VCaP (cell line): ENCODE data around the gene FRMPD2.
"Not testable (repeated sequence)": the region's sequence is repeated elsewhere in the genome, so short reads cannot be mapped to it uniquely, and the experiment has no call there.

ENCODE experiments used
- H3K27ac ChIP-seq: fragments of 450-650 bp; 2 replicates; pipeline ENCODE4 v1.5.1; 2017
- CTCF ChIP-seq: fragments of 450-650 bp; conservative IDR thresholded peaks from 2 replicates; pipeline ENCODE4 v1.5.1; 2017; ENCODE audit warnings: mild to moderate bottlenecking, moderate library complexity

The FRMPD2 gene

GRCh38 chr10:48287417-48288391 lies 13.2 kb upstream of the FRMPD2 start:
- no peak for TF ChIP-seq CTCF
- peak overlapping the region; percentile 94 for H3K27ac ChIP-seq

GRCh38 chr10:48286356-48286755 lies 11.9 kb upstream of the FRMPD2 start:
- no peak for TF ChIP-seq CTCF
- peak overlapping the region; percentile 94 for H3K27ac ChIP-seq

DNA sequence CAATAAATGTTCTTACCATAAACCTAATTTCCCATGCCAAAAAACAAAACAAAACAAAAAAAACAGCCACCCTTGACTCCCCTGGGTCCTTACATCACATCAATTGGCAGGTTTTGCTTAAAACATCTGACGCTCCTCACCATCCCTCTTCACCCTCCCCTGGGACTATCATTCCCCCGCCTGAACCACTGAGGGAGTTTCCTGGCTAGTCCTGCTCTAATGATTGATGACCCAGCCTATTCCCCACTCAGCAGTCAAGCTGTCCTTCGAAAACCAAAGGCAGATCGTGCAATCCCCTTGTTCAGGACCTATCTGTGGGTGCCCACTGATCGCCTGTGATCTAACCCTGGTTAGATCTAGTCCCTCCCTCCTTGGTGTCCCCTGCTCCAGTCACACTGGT lies 11.2 kb upstream of the FRMPD2 start:
- no peak for TF ChIP-seq CTCF
- H3K27ac ChIP-seq: peak overlapping the region; percentile 94; the same call in 1 of the 2 replicates

DNA sequence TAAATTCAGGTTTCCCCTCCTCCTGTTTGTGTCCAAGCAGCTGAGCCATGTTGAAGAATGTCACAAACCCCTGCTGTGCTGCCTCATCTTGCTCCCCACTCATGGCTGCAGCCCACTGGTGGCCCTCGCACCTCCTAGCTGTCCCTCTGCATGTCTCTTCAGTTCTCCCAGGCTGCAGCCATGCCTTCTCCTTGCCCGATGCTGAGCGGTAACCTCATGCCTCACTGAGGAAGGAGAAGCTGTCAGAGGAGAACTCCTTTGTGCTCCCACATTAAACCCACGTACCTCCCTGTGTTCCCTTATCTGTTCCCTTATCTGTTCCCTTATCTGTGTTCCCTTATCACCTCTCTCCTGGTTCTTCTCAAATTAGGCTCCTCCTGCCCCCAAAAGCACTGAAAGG lies 10.3 kb upstream of the FRMPD2 start:
- no peak overlapping the region for H3K27ac ChIP-seq
- no peak for TF ChIP-seq CTCF

DNA sequence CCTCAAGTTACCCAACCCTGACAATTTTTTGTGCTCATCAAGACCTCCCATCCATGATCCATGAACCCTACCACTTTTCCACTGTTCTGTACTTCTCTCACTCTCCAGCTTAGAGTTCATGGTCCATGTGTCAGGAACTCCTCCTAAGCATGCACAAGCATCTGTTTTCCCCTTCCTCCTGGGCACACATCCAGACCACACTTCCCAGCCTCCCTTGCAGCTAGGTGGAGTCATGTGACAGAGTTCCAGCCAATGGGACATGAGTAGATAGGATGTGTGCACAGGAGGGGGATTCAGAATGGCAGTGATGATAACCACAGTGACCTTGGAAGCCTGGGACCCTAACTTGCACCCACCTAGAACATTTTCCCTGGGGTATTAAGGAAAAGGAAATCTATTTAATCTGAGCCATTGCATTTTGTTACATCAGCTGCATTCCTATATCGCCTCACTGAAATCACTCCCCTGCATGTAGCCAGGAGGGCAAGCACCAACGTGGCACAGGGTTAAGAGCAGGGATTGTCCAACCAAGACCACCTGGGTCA lies 9.6 kb upstream of the FRMPD2 start:
- no peak overlapping the region for H3K27ac ChIP-seq
- no peak for TF ChIP-seq CTCF

GRCh38 chr10:48282829-48283228 lies 8.3 kb upstream of the FRMPD2 start:
- H3K27ac ChIP-seq: no peak overlapping the region
- TF ChIP-seq CTCF: no peak

DNA sequence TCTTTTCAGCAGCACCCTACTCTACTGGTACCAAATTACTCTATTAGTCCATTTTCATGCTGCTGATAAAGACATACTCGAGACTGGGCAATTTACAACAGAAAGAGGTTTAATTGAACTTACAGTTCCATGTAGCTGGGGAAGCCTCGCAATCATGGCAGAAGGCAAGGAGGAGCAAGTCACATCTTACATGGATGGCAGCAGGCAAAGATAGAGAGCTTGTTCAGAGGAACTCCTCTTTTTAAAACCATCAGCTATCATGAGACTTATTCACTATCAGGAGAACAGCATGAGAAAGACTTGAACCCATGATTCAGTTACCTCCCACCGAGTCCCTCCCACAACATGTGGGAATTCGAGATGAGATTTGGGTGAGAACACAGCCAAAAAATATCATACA lies 7.2 kb upstream of the FRMPD2 start:
- H3K27ac ChIP-seq: not testable (repeated sequence)
